HG03442 (cell line): ENCODE measurements around the gene SPSB1.
"Not testable (repeated sequence)": the region's sequence is repeated elsewhere in the genome, so short reads cannot be mapped to it uniquely, and the experiment has no call there.

Source experiments
- ATAC-seq: cut with Tn5 transposase; IDR thresholded peaks from one replicate; pipeline ENCODE4 v1.9.1; 2021; ENCODE audit warnings: mild to moderate bottlenecking, moderate library complexity; ENCODE audit not compliant: unreplicated experiment

Gene SPSB1

DNA sequence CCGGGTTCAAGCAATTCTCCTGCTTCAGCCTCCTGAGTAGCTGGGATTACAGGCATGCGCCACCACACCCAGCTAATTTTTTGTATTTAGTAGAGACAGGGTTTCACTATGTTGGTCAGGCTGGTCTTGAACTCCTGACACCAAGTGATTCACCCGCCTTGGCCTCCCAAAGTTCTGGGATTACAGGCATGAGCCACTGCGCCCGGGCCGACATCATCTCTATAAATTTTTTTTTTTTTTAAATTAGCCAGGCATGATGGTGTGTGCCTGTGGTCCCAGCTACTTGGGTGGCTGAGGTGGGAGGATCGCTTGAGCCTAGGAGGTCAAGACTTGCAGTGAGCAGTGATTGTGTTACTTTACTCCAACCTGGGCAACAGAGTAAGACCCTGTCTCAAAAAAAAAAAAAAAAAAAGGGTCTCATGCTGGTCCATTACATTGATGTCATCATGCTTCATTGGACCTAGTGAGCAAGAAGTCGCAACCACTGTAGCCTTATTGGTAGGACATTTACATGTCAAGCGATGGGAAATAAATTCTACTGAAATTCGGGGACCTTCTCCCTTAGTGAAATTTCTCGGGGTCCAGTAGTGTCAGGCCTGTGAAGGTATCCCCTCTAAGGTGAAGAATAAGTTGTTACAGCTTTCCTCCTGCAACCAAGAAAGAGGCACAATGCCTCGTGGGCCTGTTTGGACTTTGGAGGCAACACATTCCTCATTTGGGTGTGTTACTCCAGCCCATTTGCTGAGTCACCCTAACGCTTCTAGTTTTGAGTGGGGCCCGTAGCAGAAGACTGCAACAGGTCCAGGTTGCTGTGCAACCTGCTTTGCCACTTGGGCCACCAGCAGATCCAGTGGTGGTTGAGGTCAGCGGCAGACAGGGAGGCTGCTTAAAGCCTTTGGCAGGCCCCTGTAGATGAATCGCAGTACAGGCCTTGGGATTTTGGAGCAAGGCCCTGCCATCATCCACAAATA lies 7.2 kb downstream of the SPSB1 start:
- not testable (repeated sequence) for ATAC-seq

DNA sequence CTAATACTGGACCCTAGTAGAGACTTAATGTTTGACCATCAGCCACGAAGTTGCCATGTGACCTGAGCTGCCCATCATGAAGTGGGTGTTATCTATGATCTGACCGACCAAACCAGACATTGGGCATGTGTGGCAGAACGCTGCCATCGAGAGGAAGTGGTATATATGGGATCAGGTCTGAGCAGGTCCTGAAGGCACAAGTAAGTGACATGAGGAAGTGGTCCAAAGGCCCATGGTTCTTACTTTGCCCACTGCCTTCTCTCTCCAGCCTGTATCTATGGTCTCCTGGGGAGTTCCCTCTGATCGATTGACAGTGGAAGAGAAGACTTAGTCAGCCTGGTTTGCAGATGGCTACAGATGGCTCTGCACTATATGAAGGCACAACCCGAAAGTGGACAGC lies 7.9 kb downstream of the SPSB1 start:
- no peak for ATAC-seq

DNA sequence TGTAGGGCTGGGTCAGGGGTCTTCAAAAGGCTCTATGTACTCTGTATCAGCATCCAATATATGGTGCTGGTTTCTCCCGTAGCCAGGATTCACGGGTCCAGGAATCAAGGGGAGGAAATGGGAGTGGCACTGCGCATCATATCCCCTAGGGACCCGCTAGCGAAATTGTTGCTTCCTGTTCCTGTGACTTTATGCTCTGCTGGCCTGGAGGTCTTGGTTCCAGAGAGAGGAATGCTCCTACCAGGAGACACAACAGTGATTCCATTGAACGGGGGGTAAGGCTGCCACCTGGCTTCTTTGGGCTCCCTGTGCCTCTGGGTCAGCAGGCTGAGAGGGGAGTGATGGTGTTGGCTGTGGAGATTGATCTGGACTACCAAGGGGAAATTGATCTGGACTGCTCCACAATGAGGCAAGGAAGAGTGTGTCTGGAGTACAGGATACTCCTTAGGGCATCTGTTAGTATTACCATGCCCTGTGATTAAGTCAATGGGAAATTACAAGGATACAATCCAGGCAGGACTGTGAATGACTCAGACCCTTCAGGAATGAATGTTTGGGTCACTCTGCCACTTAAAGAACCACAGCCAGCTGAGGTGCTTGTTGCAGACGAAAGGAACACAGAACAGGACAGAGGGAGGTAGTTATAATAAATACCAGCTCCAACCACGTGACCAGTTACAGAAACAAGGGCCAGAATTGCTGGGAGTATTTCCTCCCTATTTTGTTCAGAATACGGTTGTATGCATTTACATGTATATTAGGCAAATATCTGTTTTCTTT lies 10.2 kb downstream of the SPSB1 start:
- ATAC-seq, result no peak

DNA sequence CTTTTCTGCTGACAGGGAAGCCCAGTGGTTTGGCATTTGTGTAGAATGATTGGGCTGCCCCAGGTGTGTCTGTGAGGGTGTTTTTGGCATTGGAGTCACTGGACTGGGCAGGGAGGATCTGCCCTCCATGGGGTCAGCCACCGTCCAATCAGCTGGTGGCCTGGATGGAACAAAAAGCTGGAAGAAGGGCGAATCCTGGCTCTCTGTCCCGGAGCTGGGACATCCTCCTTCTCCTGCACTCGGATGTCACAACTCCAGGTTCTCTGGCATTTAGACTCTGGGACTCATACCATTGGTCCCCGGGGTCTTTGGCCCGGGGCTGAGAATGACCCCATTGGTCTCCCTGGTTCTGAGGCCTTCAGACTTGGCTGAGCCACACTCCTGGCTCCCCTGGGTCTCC lies 11.2 kb downstream of the SPSB1 start:
- ATAC-seq, result no peak

GRCh38 chr1:9305216-9305615 lies 12.5 kb downstream of the SPSB1 start:
- no peak for ATAC-seq

- ATAC-seq, result no peak
Observed at GRCh38 chr1:9306006-9306405, 13.3 kb downstream of the SPSB1 start.

GRCh38 chr1:9307303-9307702 lies 14.6 kb downstream of the SPSB1 start:
- no peak for ATAC-seq

DNA sequence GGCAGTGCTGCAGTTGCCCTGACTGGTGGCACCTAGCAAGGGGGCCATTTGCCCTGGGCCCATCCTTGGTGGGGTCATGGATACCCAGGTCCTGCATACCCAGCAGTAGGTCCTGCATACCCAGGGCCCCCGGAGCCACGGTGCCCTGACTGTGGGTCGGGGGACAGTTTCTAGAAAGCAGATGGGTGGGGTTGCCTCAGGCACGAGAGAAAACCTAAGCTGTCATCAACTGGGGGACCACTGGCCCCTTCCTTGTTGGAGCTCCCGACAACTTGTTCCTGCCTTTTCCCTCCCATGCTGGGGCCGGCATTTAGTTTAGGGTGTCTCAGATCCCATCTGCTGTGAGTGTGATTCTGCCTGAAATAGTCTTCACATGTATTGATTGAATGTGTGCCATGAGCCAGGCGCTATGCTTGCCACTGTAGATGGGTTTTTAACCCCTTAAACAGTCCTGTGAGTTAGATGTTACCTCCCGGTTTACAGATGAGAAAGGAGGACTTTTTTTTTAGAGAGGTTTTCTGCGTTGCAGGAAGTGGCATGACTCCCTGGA lies 15.6 kb downstream of the SPSB1 start:
- ATAC-seq, result no peak

DNA sequence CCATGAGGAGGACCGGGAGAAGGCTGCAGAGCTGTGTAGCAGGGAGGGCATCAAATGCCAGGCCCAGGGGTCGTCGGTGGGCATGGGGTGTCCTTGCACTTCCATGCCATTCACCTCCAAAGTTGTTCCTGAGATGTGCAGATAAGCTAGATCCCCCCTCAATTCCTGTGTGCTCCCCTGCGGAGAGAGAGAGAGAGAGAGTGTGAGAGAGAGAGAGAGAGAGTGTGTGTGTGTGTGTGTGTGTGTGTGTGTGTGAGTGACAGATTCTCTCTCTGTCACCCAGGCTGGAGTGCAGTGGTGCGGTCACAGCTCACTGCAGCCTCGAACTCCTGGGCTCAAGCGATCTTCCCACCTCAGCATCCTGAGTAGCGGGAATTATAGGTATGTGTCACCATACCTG lies 16.4 kb downstream of the SPSB1 start:
- ATAC-seq, result no peak

- ATAC-seq, result no peak
Observed at GRCh38 chr1:9309991-9310390, 17.3 kb downstream of the SPSB1 start.

- no peak for ATAC-seq
Observed at GRCh38 chr1:9311029-9311428, 18.3 kb downstream of the SPSB1 start.

GRCh38 chr1:9311479-9311878 lies 18.8 kb downstream of the SPSB1 start:
- ATAC-seq, result no peak

DNA sequence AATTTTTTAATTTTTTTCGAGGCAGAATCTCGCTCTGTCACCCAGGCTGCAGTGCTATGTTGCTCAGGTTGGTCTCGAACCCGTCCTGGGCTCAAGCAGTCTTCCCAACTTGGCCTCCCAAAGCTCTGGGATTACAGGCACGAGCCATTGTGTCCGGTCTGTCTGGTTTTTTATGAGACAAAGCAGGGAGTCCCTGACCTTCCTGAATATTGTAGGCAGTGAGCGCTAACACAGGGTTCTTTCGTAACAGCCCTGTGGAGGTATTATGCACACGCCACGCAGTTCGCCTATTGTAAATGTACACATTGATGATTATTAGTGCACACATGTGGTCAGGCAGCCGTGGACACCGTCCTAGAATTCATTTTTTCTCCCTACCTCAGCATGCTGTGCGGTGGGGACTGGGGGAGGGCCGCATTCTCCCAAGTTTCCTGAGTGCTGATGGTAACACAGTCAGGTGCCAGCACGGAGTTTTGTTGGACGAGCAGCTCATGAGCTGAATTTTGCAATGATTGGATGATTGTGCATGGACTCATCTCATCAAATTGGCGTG lies 19.6 kb downstream of the SPSB1 start:
- no peak for ATAC-seq

DNA sequence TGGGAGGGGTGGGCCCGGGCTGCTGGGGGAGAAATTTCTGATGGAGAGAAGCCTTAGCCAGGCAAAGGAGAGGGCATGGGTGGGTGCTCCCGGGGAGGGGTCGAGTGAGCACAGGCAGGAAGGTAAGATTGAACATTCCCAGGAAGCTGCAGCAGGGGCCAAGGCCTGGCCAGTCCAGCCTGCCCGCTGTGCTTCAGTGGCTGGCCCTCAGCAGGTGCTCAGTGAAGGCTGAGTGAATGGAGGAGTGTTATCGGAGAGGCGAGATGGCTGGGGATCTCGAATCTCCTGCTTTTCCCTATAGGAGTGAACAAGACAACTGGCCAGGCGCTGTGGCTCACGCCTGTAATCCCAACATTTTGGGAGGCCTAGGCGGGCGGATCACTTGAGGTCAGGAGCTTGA lies 20.9 kb downstream of the SPSB1 start:
- no peak for ATAC-seq

DNA sequence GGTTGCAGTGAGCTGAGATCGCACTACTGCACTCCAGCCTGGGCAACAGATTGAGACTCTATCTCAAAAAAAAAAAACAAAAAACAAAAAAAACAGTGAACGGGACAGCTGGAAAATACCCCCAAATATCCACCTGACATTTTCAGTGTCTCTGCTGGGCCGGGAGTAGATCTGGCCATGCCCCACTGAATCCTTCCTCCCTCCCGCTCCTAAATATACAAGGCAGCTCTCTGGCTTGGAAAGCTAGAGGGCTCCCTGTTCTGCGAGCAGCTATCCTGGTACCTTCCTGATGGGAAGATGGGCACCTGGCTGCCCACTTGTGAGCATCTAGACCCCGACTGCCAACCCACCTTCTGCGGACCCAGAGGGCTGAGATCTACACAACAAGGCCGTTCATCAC lies 21.4 kb downstream of the SPSB1 start:
- ATAC-seq, result no peak

- no peak for ATAC-seq
Observed at GRCh38 chr1:9314711-9315379, 22.2 kb downstream of the SPSB1 start.

DNA sequence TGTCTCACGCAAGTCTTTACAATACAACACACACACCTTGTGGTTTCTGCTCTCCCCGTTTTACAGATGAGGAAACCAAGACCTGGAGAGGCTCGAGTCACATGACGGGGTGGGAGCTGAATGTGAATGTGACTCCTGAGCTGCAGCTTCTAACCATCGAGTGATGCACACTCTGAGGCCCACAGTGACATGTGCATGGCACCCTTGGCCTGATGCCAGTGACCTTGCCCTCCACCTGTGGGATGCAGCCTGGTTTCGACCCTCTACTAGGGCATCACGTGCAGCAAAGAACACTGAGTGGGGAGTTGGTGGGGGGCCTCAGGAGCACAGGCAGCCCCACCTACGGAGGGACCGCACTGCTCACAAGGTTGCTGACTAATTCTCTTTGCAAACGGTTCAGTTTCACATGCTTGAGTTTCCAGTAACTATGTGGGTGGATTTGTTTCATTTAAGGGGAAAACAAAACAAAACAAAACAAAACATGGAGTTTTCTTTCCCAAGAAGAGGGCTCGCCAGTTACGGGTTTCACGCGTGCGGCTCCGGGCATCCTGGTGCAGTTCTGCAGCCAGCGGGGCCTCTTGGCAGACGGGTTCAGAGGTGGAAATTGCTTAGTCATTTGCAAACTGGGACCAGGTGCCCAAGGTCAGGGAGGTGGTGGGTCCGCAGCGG lies 22.9 kb downstream of the SPSB1 start:
- ATAC-seq, result no peak

DNA sequence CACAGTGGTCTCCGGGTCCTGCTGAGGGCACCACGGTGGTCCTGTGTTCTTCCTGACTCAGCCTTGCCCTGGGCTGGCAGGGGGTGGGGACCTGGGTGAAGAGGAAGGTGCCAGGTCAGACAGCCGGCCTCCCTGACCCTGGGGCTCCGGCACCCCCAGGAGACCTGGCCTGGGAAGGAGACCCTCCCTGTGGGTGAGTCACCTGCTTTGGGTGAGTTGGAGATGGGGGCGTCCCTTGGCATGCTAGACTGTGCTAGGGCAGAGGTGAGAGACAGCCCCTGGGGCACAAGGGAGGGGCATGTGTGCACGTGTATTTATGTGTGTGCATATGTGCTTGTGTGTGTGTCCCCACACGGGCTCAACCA lies 23.4 kb downstream of the SPSB1 start:
- ATAC-seq, result no peak

DNA sequence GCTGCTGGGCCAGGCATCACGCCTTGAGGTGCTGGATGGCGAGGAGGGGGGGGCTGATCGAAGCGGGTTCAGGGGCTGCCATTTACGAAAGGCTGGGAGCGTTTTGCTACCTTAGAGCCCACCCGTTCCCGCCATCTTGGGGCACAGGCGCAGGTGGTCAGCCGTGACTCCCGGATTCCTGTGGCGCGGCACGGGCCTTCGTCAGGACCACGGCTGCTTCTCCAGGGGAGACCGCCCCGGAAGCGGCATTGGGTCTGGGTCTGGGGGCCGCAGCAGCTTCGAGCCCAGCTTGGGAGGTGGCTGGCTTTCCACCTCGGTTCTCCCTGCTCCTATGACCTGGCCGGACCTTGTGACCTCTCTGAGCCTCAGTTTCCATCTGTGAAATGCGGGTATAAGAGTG lies 23.8 kb downstream of the SPSB1 start:
- no peak for ATAC-seq

DNA sequence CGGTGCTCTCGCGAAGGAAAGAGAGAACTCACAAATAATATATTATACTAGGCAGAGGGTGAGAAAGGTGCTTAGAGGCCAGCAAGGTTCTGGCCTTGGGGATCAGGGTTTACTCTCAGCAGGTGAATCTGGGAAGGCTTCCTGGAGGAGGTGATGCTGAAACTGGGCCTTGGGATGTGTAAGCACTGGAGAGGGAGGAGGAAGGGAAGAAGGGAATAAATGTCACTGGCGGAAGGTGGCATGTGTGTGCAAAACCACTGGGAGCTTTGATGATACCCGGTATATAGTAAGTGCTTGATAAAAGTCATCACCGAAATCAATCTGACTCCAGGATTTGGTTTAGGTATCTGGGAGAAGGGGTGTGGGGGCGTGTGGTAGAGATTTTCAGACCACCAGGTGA lies 24.4 kb downstream of the SPSB1 start:
- ATAC-seq, result no peak
